ENCODE data around the gene FMOD. TPM values are rescaled to one million over a fixed set of nuclear protein-coding genes. Genes with fewer than 3 reads are reported as not detected.
A peak's percentile ranks its signal among the peaks of the same experiment; 100 is the strongest.

FMOD gene
- total RNA-seq (10 to 100 TPM in 5 of 10 donors, 1 to 10 TPM in 5; 7.0 to 20.5 (median 10.7) TPM), polyA plus RNA-seq (10 to 100 TPM in 1 of 2 donors, 1 to 10 TPM in 1; 4.5 to 11.2 TPM)
- long read RNA-seq, donor 1, transcript FMOD-201 (3 exons, 3,310 nt), result major isoform, 5 of 20 reads
- long read RNA-seq, donor 1, partial matches to known transcripts, result 14 of 20 reads
- long read RNA-seq, donor 1, other reads (novel, unspliced or antisense), result 1 of 20 reads
- long read RNA-seq, donor 2, transcript FMOD-201 (3 exons, 3,310 nt), result major isoform, 5 of 24 reads
- long read RNA-seq, donor 2, partial matches to known transcripts, result 17 of 24 reads
- long read RNA-seq, donor 2, other reads (novel, unspliced or antisense), result 2 of 24 reads
- long read RNA-seq, donor 3, partial matches to known transcripts, result 7 of 11 reads
- long read RNA-seq, donor 3, other reads (novel, unspliced or antisense), result 1 of 11 reads

- peaks cover 0 to 37% (median 12%) of the 10 kb centered on the region in 9 donors for H3K4me1 ChIP-seq
- H3K9me3 ChIP-seq, result no peaks in the 10 kb centered on the region
- no peaks in the 10 kb centered on the region for H3K27me3 ChIP-seq
- 21 to 38% methylated on average over 17 of the region's 17 CpGs for WGBS, 2 donors
- TF ChIP-seq, protein P1, sequence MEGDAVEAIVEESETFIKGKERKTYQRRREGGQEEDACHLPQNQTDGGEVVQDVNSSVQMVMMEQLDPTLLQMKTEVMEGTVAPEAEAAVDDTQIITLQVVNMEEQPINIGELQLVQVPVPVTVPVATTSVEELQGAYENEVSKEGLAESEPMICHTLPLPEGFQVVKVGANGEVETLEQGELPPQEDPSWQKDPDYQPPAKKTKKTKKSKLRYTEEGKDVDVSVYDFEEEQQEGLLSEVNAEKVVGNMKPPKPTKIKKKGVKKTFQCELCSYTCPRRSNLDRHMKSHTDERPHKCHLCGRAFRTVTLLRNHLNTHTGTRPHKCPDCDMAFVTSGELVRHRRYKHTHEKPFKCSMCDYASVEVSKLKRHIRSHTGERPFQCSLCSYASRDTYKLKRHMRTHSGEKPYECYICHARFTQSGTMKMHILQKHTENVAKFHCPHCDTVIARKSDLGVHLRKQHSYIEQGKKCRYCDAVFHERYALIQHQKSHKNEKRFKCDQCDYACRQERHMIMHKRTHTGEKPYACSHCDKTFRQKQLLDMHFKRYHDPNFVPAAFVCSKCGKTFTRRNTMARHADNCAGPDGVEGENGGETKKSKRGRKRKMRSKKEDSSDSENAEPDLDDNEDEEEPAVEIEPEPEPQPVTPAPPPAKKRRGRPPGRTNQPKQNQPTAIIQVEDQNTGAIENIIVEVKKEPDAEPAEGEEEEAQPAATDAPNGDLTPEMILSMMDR (IDR thresholded peaks at IDR 0.05), result peak in 6 of 9 donors; percentile 7 to 41 (median 22)
- intact Hi-C loops (cut with DNase I), result no loop called here
- H3K36me3 ChIP-seq, result peaks cover 0 to 16% (median 0%) of the 10 kb centered on the region in 9 donors
- DNase-seq (peak; percentile 38 to 81), ATAC-seq (peak; percentile 58 to 88 (median 78))
- H3K27ac ChIP-seq, result peak within 1 kb of the TSS; percentile 3 to 87 (median 59)
- peak within 1 kb of the TSS in 9 of 10 donors; percentile 16 to 48 (median 39) for H3K4me3 ChIP-seq
Measured at GRCh38 chr1:203351037-203351625, at the start of gene FMOD. Gene FMOD, minus strand, starts transcription at chr1:203351122. Its CDS starts 2,852 bp downstream, at chr1:203348270.

DNA sequence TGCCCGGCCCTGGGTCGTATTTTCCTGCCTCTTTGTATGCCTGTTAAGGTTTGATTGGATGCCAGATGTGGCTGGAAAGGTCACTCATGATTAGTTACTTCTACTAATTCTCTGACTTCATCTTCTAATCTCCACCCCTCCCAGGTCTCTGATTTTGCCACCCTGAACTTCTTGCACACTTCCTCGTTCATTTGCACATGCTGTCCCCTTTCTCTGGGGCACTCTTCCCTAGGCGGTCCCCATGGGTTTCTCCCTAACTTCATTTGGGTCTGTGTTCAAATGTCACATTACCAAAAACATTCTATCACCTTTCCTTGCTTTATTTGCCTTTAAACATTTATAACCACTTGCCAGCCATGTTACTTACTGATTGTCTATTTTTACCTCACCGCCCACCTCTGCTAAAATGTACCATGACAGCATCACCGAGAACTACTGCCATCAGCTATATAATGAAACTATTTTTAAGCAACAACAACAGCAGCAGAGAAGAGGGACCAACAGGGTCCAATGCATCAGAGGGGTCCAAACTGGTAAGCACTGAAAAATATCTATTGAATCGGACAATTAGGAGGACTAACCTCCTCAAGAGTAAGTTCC lies 45.8 kb upstream of the FMOD start:
- no peak for ATAC-seq
- TF ChIP-seq, protein P1 (IDR thresholded peaks at IDR 0.05), result no peak
- DNase-seq, result no peak
- Histone ChIP-seq H3K27me3 (peaks cover 0 to 5% (median 0%) of the 10 kb centered on the region in 7 donors), H3K4me1 (peaks cover 0 to 6% (median 4%) of the 10 kb centered on the region in 9 donors), H3K36me3 (peaks cover 0 to 3% (median 0%) of the 10 kb centered on the region in 9 donors), H3K27ac (no peak overlapping the region), H3K9me3 (peaks cover 0 to 5% (median 0%) of the 10 kb centered on the region in 11 donors), H3K4me3 (no peak overlapping the region)
- WGBS, 2 donors, result 82% methylated on average over 7 of the region's 7 CpGs
- intact Hi-C loops (cut with DNase I), result no loop called here

DNA sequence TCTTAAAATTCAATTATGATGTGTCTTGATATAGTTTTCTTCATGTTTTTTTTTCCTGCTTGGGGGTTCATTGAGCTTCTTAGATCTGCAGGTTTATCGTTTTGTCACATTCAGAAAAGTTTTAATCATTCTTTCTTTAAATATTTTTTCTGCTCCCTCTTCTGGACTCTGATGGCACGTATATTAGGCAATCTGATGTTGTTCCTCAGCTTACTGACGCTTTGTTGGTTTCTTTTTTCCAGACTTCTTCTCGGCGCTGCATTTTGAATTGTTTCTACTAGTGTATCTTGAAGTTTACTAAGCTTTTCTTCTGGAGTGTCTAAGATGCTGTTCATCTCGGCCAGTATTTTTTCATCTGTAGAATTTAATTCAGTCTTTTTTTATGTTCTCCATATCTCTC lies 44.8 kb upstream of the FMOD start:
- intact Hi-C loops (cut with DNase I), result no loop called here
- Histone ChIP-seq H3K9me3 (peaks cover 0 to 5% (median 0%) of the 10 kb centered on the region in 11 donors), H3K4me1 (no peaks in the 10 kb centered on the region), H3K4me3 (peak overlapping the region in 1 of 10 donors; percentile 3), H3K36me3 (peaks cover 0 to 3% (median 0%) of the 10 kb centered on the region in 9 donors), H3K27me3 (peaks cover 0 to 5% (median 0%) of the 10 kb centered on the region in 7 donors), H3K27ac (peak overlapping the region in 1 of 10 donors; percentile 32)
- TF ChIP-seq, protein P1 (IDR thresholded peaks at IDR 0.05), result peak in 1 of 9 donors; percentile 6
- WGBS, 2 donors, result 64 to 71% methylated on average over 6 of the region's 6 CpGs
- ATAC-seq (peak in 1 of 8 donors; percentile 29), DNase-seq (no peak)

DNA sequence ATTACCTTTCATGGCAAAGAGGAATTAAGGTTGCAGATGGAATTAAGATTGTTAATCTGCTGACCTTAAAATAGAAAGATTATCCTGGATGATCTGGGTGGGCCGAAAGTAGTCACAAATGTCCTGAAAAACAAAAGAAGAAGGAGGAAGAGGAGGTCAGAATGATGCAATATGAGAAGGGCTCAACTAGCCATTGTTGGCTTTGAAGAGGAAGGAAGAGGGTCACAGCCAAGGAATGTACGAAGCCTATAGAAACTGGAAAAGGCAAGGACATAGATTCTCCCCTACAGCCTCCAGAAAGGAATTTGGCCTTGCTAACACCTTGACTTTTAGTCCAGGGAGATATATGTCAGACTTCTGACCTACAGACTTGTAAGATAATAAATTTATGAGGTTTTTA lies 39.4 kb upstream of the FMOD start:
- intact Hi-C loops (cut with DNase I), result no loop called here
- WGBS, 2 donors, result 59 to 78% methylated on average over 2 of the region's 2 CpGs

More for the DNA sequence above, 39.4 kb upstream of the FMOD start:
- peaks cover 0 to 3% (median 0%) of the 10 kb centered on the region in 9 donors for H3K4me1 ChIP-seq
- peaks cover 0 to 3% (median 0%) of the 10 kb centered on the region in 9 donors for H3K36me3 ChIP-seq
- no peak overlapping the region for H3K4me3 ChIP-seq
- DNase-seq (no peak), ATAC-seq (no peak)
- H3K9me3 ChIP-seq, result peaks cover 0 to 5% (median 0%) of the 10 kb centered on the region in 11 donors
- H3K27me3 ChIP-seq, result no peaks in the 10 kb centered on the region
- TF ChIP-seq, protein P1 (IDR thresholded peaks at IDR 0.05), result no peak
- no peak overlapping the region for H3K27ac ChIP-seq
